ENCODE measurements around the gene ARHGEF18.
"Not testable (repeated sequence)": the region's sequence is repeated elsewhere in the genome, so short reads cannot be mapped to it uniquely, and the experiment has no call there.

DNA sequence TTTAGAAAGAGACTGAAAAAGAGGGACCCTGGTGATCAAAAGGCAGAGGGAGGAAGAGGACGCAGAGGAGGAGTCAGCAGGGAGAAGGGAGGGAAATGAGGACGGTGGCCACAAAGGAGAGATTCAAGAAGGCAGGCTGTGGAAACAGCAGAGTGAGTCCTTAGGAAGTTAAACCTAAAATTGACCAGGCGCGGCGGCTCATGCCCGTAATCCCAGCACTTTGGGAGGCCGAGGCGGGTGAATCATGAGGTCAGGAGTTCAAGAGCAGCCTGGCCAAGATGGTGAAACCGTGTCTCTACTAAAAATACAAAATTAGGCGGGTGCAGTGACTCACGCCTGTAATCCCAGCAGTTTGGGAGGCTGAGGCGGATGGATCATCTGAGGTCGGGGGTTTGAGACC, 20.1 kb downstream of the ARHGEF18 start:
- not testable (repeated sequence) for TF ChIP-seq GLIS3 (CRISPR knock-in tag; IDR thresholded peaks at IDR 0.05); ZNF8 (CRISPR knock-in tag; IDR thresholded peaks at IDR 0.05); CSDC2 (CRISPR knock-in tag; IDR thresholded peaks at IDR 0.05); ARNTL (CRISPR knock-in tag; IDR thresholded peaks at IDR 0.05; ENCODE audit: borderline replicate concordance, low read depth); ZNF565 (CRISPR knock-in tag; conservative IDR thresholded peaks at IDR 0.05; ENCODE audit: low read depth); ZC3H10 (CRISPR knock-in tag; IDR thresholded peaks at IDR 0.05); TOX (CRISPR knock-in tag; IDR thresholded peaks at IDR 0.05; ENCODE audit: borderline replicate concordance); ZFP30 (CRISPR knock-in tag; IDR thresholded peaks at IDR 0.05); BACH2 (CRISPR knock-in tag; IDR thresholded peaks at IDR 0.05; ENCODE audit: borderline replicate concordance)
- TF ChIP-seq, protein P1, sequence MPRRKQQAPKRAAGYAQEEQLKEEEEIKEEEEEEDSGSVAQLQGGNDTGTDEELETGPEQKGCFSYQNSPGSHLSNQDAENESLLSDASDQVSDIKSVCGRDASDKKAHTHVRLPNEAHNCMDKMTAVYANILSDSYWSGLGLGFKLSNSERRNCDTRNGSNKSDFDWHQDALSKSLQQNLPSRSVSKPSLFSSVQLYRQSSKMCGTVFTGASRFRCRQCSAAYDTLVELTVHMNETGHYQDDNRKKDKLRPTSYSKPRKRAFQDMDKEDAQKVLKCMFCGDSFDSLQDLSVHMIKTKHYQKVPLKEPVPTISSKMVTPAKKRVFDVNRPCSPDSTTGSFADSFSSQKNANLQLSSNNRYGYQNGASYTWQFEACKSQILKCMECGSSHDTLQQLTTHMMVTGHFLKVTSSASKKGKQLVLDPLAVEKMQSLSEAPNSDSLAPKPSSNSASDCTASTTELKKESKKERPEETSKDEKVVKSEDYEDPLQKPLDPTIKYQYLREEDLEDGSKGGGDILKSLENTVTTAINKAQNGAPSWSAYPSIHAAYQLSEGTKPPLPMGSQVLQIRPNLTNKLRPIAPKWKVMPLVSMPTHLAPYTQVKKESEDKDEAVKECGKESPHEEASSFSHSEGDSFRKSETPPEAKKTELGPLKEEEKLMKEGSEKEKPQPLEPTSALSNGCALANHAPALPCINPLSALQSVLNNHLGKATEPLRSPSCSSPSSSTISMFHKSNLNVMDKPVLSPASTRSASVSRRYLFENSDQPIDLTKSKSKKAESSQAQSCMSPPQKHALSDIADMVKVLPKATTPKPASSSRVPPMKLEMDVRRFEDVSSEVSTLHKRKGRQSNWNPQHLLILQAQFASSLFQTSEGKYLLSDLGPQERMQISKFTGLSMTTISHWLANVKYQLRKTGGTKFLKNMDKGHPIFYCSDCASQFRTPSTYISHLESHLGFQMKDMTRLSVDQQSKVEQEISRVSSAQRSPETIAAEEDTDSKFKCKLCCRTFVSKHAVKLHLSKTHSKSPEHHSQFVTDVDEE (CRISPR knock-in tag; IDR thresholded peaks at IDR 0.05) = not testable (repeated sequence)
- TF ChIP-seq, protein P2, sequence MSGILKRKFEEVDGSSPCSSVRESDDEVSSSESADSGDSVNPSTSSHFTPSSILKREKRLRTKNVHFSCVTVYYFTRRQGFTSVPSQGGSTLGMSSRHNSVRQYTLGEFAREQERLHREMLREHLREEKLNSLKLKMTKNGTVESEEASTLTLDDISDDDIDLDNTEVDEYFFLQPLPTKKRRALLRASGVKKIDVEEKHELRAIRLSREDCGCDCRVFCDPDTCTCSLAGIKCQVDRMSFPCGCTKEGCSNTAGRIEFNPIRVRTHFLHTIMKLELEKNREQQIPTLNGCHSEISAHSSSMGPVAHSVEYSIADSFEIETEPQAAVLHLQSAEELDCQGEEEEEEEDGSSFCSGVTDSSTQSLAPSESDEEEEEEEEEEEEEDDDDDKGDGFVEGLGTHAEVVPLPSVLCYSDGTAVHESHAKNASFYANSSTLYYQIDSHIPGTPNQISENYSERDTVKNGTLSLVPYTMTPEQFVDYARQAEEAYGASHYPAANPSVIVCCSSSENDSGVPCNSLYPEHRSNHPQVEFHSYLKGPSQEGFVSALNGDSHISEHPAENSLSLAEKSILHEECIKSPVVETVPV (CRISPR knock-in tag; IDR thresholded peaks at IDR 0.05) = not testable (repeated sequence)
- TF ChIP-seq, protein P3, sequence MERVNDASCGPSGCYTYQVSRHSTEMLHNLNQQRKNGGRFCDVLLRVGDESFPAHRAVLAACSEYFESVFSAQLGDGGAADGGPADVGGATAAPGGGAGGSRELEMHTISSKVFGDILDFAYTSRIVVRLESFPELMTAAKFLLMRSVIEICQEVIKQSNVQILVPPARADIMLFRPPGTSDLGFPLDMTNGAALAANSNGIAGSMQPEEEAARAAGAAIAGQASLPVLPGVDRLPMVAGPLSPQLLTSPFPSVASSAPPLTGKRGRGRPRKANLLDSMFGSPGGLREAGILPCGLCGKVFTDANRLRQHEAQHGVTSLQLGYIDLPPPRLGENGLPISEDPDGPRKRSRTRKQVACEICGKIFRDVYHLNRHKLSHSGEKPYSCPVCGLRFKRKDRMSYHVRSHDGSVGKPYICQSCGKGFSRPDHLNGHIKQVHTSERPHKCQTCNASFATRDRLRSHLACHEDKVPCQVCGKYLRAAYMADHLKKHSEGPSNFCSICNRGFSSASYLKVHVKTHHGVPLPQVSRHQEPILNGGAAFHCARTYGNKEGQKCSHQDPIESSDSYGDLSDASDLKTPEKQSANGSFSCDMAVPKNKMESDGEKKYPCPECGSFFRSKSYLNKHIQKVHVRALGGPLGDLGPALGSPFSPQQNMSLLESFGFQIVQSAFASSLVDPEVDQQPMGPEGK (CRISPR knock-in tag; IDR thresholded peaks at IDR 0.05; ENCODE audit: borderline replicate concordance) = not testable (repeated sequence)
